HG03175 (cell line): Measurements from ENCODE around the gene SURF6.
"Not testable (repeated sequence)": the region's sequence is repeated elsewhere in the genome, so short reads cannot be mapped to it uniquely, and the experiment has no call there.

ENCODE experiments used
- ATAC-seq: cut with Tn5 transposase; IDR thresholded peaks from one replicate; pipeline ENCODE4 v1.9.1; 2021; ENCODE audit warnings: mild to moderate bottlenecking, moderate library complexity; ENCODE audit not compliant: unreplicated experiment

The SURF6 gene

GRCh38 chr9:133301253-133302230 lies 34.4 kb downstream of the SURF6 start:
- ATAC-seq, result no peak

DNA sequence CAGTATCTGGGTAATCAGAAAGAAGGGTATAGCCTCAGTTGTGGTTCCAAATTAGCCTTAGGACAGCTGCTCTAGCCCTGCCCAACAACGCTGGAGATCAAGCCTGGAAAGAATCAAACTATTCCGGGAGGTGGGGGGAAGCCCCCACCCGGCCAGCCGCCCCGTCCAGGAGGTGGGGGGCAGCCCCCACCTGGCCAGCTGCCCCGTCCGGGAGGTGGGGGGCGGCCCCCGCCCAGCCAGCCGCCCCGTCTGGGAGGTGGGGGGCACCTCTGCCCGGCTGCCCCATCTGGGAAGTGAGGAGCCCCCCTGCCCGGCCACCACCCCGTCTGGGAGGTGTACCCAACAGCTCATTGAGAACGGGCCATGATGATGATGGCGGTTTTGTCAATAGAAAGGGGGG lies 36.0 kb downstream of the SURF6 start:
- ATAC-seq, result not testable (repeated sequence)

- no peak for ATAC-seq
Observed at GRCh38 chr9:133294257-133294656, 41.7 kb downstream of the SURF6 start.

- no peak for ATAC-seq
Observed at GRCh38 chr9:133290751-133291302, 45.2 kb downstream of the SURF6 start.

DNA sequence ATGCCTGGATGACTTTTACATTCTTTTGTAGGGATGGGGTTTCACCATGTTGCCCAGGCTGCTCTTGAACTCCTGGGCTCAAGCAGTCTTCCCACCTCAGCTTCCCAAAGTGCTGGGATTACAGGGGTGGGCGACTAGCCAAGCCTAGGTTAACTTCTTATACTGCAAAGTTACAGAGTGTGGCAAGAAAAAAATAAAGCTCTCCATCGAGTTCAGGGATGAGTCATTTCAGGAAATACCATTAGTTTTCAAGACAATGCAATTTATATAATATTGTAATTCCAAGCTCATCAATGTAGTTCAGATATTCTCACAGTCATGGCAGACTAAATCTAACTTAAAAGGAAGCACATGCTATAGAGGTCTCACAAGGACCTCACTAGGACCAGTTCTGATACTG lies 49.5 kb downstream of the SURF6 start:
- no peak for ATAC-seq

- ATAC-seq, result no peak
Observed at GRCh38 chr9:133285252-133285775, 50.7 kb downstream of the SURF6 start.

GRCh38 chr9:133284362-133284761 lies 51.6 kb downstream of the SURF6 start:
- no peak for ATAC-seq

DNA sequence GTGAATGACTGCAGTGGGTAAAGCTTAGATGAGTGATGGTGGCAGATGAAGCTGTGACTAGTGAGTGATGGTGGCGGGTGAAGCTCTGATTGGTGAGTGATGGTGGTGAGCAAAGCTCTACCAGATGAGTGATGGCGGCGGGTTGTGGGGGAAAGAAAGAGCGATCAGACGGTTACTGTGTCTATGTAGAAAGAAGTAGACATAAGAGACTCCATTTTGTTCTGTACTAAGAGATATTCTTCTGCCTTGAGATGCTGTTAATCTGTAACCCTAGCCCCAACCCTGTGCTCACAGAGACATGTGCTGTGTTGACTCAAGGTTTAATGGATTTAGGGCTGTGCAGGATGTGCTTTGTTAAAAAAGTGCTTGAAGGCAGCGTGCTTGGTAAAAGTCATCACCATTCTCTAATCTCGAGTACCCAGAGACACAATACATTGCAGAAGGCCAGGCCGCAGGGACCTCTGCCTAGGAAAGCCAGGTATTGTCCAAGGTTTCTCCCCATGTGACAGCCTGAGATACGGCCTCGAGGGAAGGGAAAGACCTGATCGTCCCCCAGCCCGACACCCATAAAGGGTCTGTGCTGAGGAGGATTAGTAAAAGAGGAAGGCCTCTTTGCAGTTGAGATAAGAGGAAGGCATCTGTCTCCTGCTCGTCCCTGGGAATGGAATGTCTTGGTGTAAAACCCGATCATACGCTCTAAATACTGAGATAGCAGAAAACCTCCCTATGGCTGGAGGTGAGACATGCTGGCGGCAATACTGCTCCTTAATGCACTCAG lies 52.5 kb downstream of the SURF6 start:
- ATAC-seq, result not testable (repeated sequence)

GRCh38 chr9:133282464-133283238 lies 53.3 kb downstream of the SURF6 start:
- ATAC-seq, result no peak

DNA sequence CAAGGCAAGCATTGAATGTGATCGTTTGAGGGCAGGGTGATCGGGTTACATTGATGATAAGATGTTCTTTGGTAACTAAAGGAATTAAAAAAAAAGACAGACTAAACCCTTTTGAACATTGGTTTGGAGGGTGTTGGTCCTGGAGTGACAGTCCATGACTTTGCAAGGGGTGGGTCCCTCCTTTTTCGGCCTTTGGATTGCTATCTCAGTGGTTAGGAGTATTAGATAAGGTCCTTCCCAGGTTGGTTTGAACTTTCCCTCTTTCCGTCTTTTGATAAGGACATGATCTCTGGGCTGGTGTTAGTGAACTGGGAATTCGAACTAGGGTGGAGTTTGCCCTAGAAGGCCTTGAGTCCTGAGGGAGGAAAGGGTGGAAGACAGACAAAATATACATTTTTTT lies 55.6 kb downstream of the SURF6 start:
- ATAC-seq, result no peak
